Keratinocyte (primary cell): ENCODE data around the gene LAMA1. TPM values are rescaled to one million over a fixed set of nuclear protein-coding genes. Genes with fewer than 3 reads are reported as not detected.

Experiments used
- DNase-seq: peaks from one replicate; pipeline ENCODE4 v3.0.0-alpha.2; 2011; ENCODE audit warnings: low read depth, missing footprints, low spot score
- FAIRE-seq: peaks from 2 replicates; lab custom pipeline; 2011; peaks lifted over from hg19 to GRCh38; lab: Jason Lieb, UNC
- H2AFZ ChIP-seq: 2 replicates; pipeline ENCODE4 v1.6.0; 2012; ENCODE audit warnings: low read length, control low read depth, inconsistent platforms; ENCODE audit not compliant: control insufficient read depth
- H3K27ac ChIP-seq: 2 replicates; pipeline ENCODE4 v1.5.1; 2011; ENCODE audit warnings: low read length; ENCODE audit not compliant: control insufficient read depth, insufficient read depth
- H3K27me3 ChIP-seq: 3 replicates; pipeline ENCODE4 v1.6.0; 2011; ENCODE audit warnings: low read length; ENCODE audit not compliant: control insufficient read depth, insufficient read depth; ENCODE audit errors: extremely low read depth
- H3K36me3 ChIP-seq, 2 experiments: 2 replicates in 1 of 2; 3 replicates in 1 of 2; pipeline ENCODE4 v1.5.1; 2011; ENCODE audit warnings: low read length in 2 of 2, mild to moderate bottlenecking in 1 of 2; ENCODE audit not compliant: control insufficient read depth in 2 of 2, insufficient read depth in 2 of 2; ENCODE audit errors: extremely low read depth in 1 of 2
- H3K4me1 ChIP-seq: 3 replicates; pipeline ENCODE4 v1.5.1; 2011; ENCODE audit warnings: low read length; ENCODE audit not compliant: control insufficient read depth, insufficient read depth; ENCODE audit errors: extremely low read depth
- H3K4me2 ChIP-seq: 3 replicates; pipeline ENCODE4 v1.6.0; 2011; ENCODE audit warnings: low read depth, low read length; ENCODE audit not compliant: control insufficient read depth, insufficient read depth; ENCODE audit errors: extremely low read depth
- H3K4me3 ChIP-seq, 3 experiments: fragments of 200-600 bp in 1 of 3; sonication (generic) in 1 of 3; 2 replicates in 2 of 3; 3 replicates in 1 of 3; pipeline ENCODE4 v1.5.1; 2011 to 2016; ENCODE audit warnings: low read length in 3 of 3, mild to moderate bottlenecking in 3 of 3, control low read depth in 2 of 3, inconsistent platforms in 1 of 3, low read depth in 1 of 3, mixed read lengths in 1 of 3, mixed run types in 1 of 3, moderate library complexity in 1 of 3; ENCODE audit not compliant: control insufficient read depth in 2 of 3, insufficient read depth in 2 of 3; ENCODE audit errors: extremely low read depth in 1 of 3
- H3K79me2 ChIP-seq: 2 replicates; pipeline ENCODE4 v1.6.0; 2012; ENCODE audit warnings: low read length; ENCODE audit not compliant: control insufficient read depth, insufficient read depth
- H3K9ac ChIP-seq: 3 replicates; pipeline ENCODE4 v1.6.0; 2011; ENCODE audit warnings: low read length; ENCODE audit not compliant: control insufficient read depth, insufficient read depth; ENCODE audit errors: extremely low read depth
- H3K9me1 ChIP-seq: 3 replicates; pipeline ENCODE4 v1.6.0; 2011; ENCODE audit warnings: low read length; ENCODE audit not compliant: control insufficient read depth, insufficient read depth; ENCODE audit errors: extremely low read depth
- H3K9me3 ChIP-seq: 2 replicates; pipeline ENCODE4 v1.5.1; 2012; ENCODE audit warnings: low read depth, low read length; ENCODE audit not compliant: control insufficient read depth
- H4K20me1 ChIP-seq: 3 replicates; pipeline ENCODE4 v1.6.0; 2011; ENCODE audit warnings: low read length; ENCODE audit not compliant: control insufficient read depth, insufficient read depth; ENCODE audit errors: extremely low read depth
- EZH2 ChIP-seq: IDR thresholded peaks from one replicate; pipeline ENCODE4 v1.6.1; 2012; ENCODE audit warnings: inconsistent platforms, mild to moderate bottlenecking, low read length, moderate library complexity
- dilution Hi-C: fragments of 300-500 bp; cut with MboI; formaldehyde crosslinking; loops from one replicate; pipeline ENCODE4 v1.7.0; 2020; ENCODE audit warnings: low sequenced_read_pairs; ENCODE audit not compliant: extremely low pct_ligation_motif_present
- polyA plus RNA-seq, 5 experiments: library from polyadenylated mRNA; depleted of rRNA in 3 of 5; stranded (reverse) in 3 of 5; stranded (forward) in 1 of 5; unstranded in 1 of 5; fragments of >200 nt; gene quantifications; 1 replicate in 1 of 5; 2 replicates in 3 of 5; 3 replicates in 1 of 5; pipeline versions ENCODE4 v1.2.1 to v1.2.3, GENCODE V29; 2011 to 2012; ENCODE audit warnings: missing spikeins in 2 of 5, low read depth in 1 of 5, low replicate concordance in 1 of 5
- TF ChIP-seq, protein P1 (sequence below), 3 experiments: IDR thresholded peaks in 1 of 3; conservative IDR thresholded peaks in 1 of 3; optimal IDR thresholded peaks in 1 of 3; 2 replicates in 2 of 3; 3 replicates in 1 of 3; pipeline versions ENCODE3 to v1.5.1; 2011; ENCODE audit warnings: low read length in 3 of 3, mild to moderate bottlenecking in 3 of 3, moderate library complexity in 2 of 3, control low read depth in 1 of 3, inconsistent platforms in 1 of 3; ENCODE audit not compliant: insufficient read depth in 2 of 3; ENCODE audit errors: extremely low read depth in 1 of 3

LAMA1 gene
- polyA plus RNA-seq, 1 donor (not counting 4 experiments of a cell fraction or from before 2014, with no cell fraction given): 2.1 TPM

DNA sequence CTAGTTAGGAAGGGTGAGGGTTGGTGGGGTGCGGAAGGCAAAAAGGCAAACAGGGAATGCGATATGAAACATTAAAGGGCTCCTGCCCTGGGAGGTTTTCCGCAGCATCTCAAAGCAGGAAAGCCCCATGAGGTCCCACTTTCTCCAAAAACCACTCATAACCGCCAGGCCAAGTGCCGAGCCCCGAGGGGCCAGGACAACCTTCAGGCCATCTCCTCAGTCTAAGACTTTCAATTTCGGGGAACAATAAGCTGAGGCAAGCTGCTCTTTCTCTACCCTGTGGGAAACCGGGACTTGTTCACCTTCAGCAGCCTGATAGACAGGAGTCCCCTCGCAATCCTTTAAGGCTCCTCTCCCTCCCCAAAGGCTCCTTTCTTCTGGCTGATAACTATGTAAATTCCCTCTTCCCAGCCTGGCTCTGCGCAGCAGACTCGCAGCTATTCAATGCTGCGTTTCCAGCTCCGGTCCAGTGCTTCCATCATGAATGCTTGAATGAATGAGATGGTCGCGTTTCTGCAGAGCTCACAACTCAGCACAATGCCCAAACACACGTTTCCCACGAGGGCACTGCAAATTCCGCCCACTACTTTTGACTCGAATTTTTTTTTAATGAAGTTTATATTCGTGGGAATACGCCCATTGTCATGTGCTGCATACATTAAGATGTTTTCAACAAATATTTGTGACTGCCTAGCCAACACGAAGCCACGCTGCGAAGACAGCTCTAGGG lies 1.4 kb downstream of the LAMA1 start:
- dilution Hi-C loops: no loop called here
- TF ChIP-seq, protein P1, sequence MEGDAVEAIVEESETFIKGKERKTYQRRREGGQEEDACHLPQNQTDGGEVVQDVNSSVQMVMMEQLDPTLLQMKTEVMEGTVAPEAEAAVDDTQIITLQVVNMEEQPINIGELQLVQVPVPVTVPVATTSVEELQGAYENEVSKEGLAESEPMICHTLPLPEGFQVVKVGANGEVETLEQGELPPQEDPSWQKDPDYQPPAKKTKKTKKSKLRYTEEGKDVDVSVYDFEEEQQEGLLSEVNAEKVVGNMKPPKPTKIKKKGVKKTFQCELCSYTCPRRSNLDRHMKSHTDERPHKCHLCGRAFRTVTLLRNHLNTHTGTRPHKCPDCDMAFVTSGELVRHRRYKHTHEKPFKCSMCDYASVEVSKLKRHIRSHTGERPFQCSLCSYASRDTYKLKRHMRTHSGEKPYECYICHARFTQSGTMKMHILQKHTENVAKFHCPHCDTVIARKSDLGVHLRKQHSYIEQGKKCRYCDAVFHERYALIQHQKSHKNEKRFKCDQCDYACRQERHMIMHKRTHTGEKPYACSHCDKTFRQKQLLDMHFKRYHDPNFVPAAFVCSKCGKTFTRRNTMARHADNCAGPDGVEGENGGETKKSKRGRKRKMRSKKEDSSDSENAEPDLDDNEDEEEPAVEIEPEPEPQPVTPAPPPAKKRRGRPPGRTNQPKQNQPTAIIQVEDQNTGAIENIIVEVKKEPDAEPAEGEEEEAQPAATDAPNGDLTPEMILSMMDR (optimal IDR thresholded peaks at IDR 0.05 in 1 of 3, IDR thresholded peaks at IDR 0.05 in 1 of 3, conservative IDR thresholded peaks at IDR 0.05 in 1 of 3; ENCODE audit: extremely low read depth in 1 of 3, insufficient read depth in 2 of 3, low read length in 3 of 3): no peak
- peak; percentile 68 for TF ChIP-seq EZH2
- Histone ChIP-seq H3K9me3 (no peaks in the 10 kb centered on the region), H3K36me3 (no peaks in the 10 kb centered on the region), H3K27ac (no peak overlapping the region), H3K4me1 (peaks cover 8% of the 10 kb centered on the region), H3K79me2 (no peaks in the 10 kb centered on the region), H3K9me1 (no peaks in the 10 kb centered on the region), H3K9ac (no peak overlapping the region), H2AFZ (peak overlapping the region; percentile 47), H3K4me2 (peak overlapping the region; percentile 76), H3K27me3 (peaks cover 29% of the 10 kb centered on the region), H4K20me1 (no peaks in the 10 kb centered on the region), H3K4me3 (peak overlapping the region in 2 of 3 experiments; percentile 54 to 73)
- FAIRE-seq (peak; percentile 74), DNase-seq (no peak)

DNA sequence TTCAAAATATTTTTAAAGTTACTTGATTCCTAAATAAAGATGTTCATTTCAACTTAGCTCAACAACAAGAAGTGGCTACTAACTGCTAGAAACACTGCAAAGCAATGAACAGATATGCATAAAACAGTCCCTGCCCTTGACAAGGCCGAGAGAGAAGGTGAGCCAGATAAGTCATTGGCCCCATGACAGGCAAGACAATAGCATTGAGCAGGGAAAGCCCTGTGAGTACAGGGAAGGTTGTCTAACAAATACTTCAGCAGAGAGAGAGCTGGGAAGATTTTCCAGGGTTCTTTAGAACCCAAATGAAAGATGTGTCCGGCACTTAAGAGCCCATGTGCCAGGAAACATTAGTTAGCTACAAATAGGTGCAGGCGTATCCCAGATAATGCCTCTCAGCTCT lies 4.7 kb downstream of the LAMA1 start:
- no peak overlapping the region for H3K9ac ChIP-seq
- DNase-seq (no peak), FAIRE-seq (no peak)
- no peaks in the 10 kb centered on the region for H3K9me3 ChIP-seq
- H3K27me3 ChIP-seq: peaks cover 21% of the 10 kb centered on the region
- H2AFZ ChIP-seq: no peak overlapping the region
- no peaks in the 10 kb centered on the region for H3K9me1 ChIP-seq
- no peak overlapping the region for H3K27ac ChIP-seq
- no peak overlapping the region for H3K4me3 ChIP-seq
- H3K79me2 ChIP-seq: no peaks in the 10 kb centered on the region
- TF ChIP-seq, protein P1 (optimal IDR thresholded peaks at IDR 0.05 in 1 of 3, IDR thresholded peaks at IDR 0.05 in 1 of 3, conservative IDR thresholded peaks at IDR 0.05 in 1 of 3; ENCODE audit: extremely low read depth in 1 of 3, insufficient read depth in 2 of 3, low read length in 3 of 3): no peak
- TF ChIP-seq EZH2: no peak
- H3K4me2 ChIP-seq: no peak overlapping the region
- no peaks in the 10 kb centered on the region for H4K20me1 ChIP-seq
- no peaks in the 10 kb centered on the region for H3K36me3 ChIP-seq
- dilution Hi-C loops: no loop called here
- H3K4me1 ChIP-seq: peaks cover 8% of the 10 kb centered on the region
